Natural killer cell (primary cell): ENCODE results near the gene CHMP1B. TPM values are rescaled to one million over a fixed set of nuclear protein-coding genes. Genes with fewer than 3 reads are reported as not detected.

Source experiments
- ATAC-seq, 3 donors: fragments of 150-1000 bp in 2 of 3; fragments of 200-7000 bp in 1 of 3; cut with Tn5 transposase; 1 replicate in 1 of 3; 2 replicates in 2 of 3; pipeline ENCODE4 v1.10.0; 2021; ENCODE audit warnings: mild to moderate bottlenecking in 2 of 3, moderate library complexity in 2 of 3
- DNase-seq, 2 donors: peaks; one replicate each; pipeline versions ENCODE4 v3.0.0 to v3.0.0-alpha.2; 2013 to 2021; ENCODE audit warnings: mixed read lengths in 1 of 2
- H3K27ac ChIP-seq: one replicate; pipeline ENCODE4 v1.5.1; 2013; ENCODE audit warnings: mild to moderate bottlenecking, low read length
- H3K27me3 ChIP-seq: one replicate; pipeline ENCODE4 v1.6.1; 2013; ENCODE audit warnings: low read length; ENCODE audit not compliant: control insufficient read depth, insufficient read depth
- H3K36me3 ChIP-seq: one replicate; pipeline ENCODE4 v1.6.1; 2013; ENCODE audit warnings: low read length; ENCODE audit not compliant: control insufficient read depth, insufficient read depth
- H3K4me1 ChIP-seq: one replicate; pipeline ENCODE4 v1.6.1; 2013; ENCODE audit warnings: low read length; ENCODE audit not compliant: control insufficient read depth, insufficient read depth
- H3K4me3 ChIP-seq: one replicate; pipeline ENCODE4 v1.5.1; 2013; ENCODE audit warnings: low read length
- H3K9me3 ChIP-seq: one replicate; pipeline ENCODE4 v1.6.1; 2013; ENCODE audit warnings: low read length; ENCODE audit not compliant: control insufficient read depth, insufficient read depth
- H3K27ac Mint-ChIP-seq, 2 donors: one replicate each; pipeline ENCODE4 v1.8.0; 2022; ENCODE audit warnings: mild to moderate bottlenecking in 2 of 2, mixed read lengths in 2 of 2, moderate library complexity in 1 of 2
- H3K27me3 Mint-ChIP-seq, 2 donors: one replicate each; pipeline ENCODE4 v1.8.0; 2022; ENCODE audit warnings: low read depth in 2 of 2, mixed read lengths in 2 of 2
- H3K36me3 Mint-ChIP-seq: one replicate; pipeline ENCODE4 v1.8.0; 2022; ENCODE audit warnings: mixed read lengths
- H3K4me1 Mint-ChIP-seq, 2 donors: one replicate each; pipeline ENCODE4 v1.8.0; 2022; ENCODE audit warnings: mixed read lengths in 2 of 2
- H3K4me3 Mint-ChIP-seq: one replicate; pipeline ENCODE4 v1.8.0; 2022; ENCODE audit warnings: mild to moderate bottlenecking, moderate library complexity, mixed read lengths
- H3K9me3 Mint-ChIP-seq, 2 donors: one replicate each; pipeline ENCODE4 v1.8.0; 2022; ENCODE audit warnings: mixed read lengths in 2 of 2
- CTCF ChIP-seq: fragments of 200-600 bp; IDR thresholded peaks from one replicate; pipeline ENCODE4 v1.8.0; 2022; ENCODE audit warnings: antibody characterized with exemption
- WGBS: methylation state at CpG from one replicate; pipeline ENCODE4 v1.1.7; 2013; ENCODE audit warnings: missing lambda C conversion rate; ENCODE audit not compliant: insufficient coverage; 5-methylcytosine and 5-hydroxymethylcytosine counted together
- intact Hi-C: fragments of 100-400 bp; cut with micrococcal nuclease; formaldehyde crosslinking; loops from one replicate; pipeline ENCODE4 v1.14.2; 2022
- total RNA-seq, 4 donors: library from RNA; stranded (reverse); fragments of 120-200 nt in 1 of 4; gene quantifications; one replicate each; pipeline versions ENCODE4 v1.2.3 to v1.2.4, GENCODE V29; 2013 to 2022

The CHMP1B gene
- total RNA-seq, 3 donors from 2014 or later (not counting 1 experiment from before 2014, with no cell fraction given), result 99.4 to 132 (median 110) TPM

- Mint-ChIP-seq H3K27me3 (no peaks in the 10 kb centered on the region), H3K4me1 (no peaks in the 10 kb centered on the region), H3K9me3 (no peaks in the 10 kb centered on the region), H3K4me3 (no peak overlapping the region), H3K36me3 (no peaks in the 10 kb centered on the region), H3K27ac (no peak overlapping the region)
- H3K27ac ChIP-seq, result no peak overlapping the region
- no peaks in the 10 kb centered on the region for H3K9me3 ChIP-seq
- no peak overlapping the region for H3K4me3 ChIP-seq
- 88% methylated on average over 2 of the region's 2 CpGs for WGBS
- H3K4me1 ChIP-seq, result no peaks in the 10 kb centered on the region
- H3K27me3 ChIP-seq, result no peaks in the 10 kb centered on the region
- DNase-seq (no peak), ATAC-seq (no peak)
- intact Hi-C loops, result no loop called here
- H3K36me3 ChIP-seq, result no peaks in the 10 kb centered on the region
- no peak for TF ChIP-seq CTCF
These were observed 13.3 kb downstream of the CHMP1B start for GRCh38 chr18:11864471-11864870.

- H3K4me1 ChIP-seq, result no peaks in the 10 kb centered on the region
- intact Hi-C loops, result no loop called here
- Mint-ChIP-seq H3K27ac (no peak overlapping the region), H3K27me3 (no peaks in the 10 kb centered on the region), H3K36me3 (no peaks in the 10 kb centered on the region), H3K4me3 (no peak overlapping the region), H3K9me3 (no peaks in the 10 kb centered on the region), H3K4me1 (no peaks in the 10 kb centered on the region)
- no peaks in the 10 kb centered on the region for H3K9me3 ChIP-seq
- H3K27ac ChIP-seq, result no peak overlapping the region
- TF ChIP-seq CTCF, result no peak
- whole genome bisulfite sequencing, result 90% methylated on average over 12 of the region's 12 CpGs
- DNase-seq (no peak), ATAC-seq (no peak)
- no peaks in the 10 kb centered on the region for H3K36me3 ChIP-seq
- no peaks in the 10 kb centered on the region for H3K27me3 ChIP-seq
- H3K4me3 ChIP-seq, result no peak overlapping the region
These were observed 13.9 kb downstream of the CHMP1B start for GRCh38 chr18:11865071-11865470.

- Mint-ChIP-seq H3K4me3 (no peak overlapping the region), H3K27me3 (peaks cover 0 to under 1% of the 10 kb centered on the region in 2 donors), H3K4me1 (no peaks in the 10 kb centered on the region), H3K27ac (no peak overlapping the region), H3K9me3 (no peaks in the 10 kb centered on the region), H3K36me3 (no peaks in the 10 kb centered on the region)
- H3K27ac ChIP-seq, result no peak overlapping the region
- no peak for ATAC-seq
- WGBS, result 89% methylated on average over 10 of the region's 10 CpGs
- H3K4me3 ChIP-seq, result no peak overlapping the region
- H3K9me3 ChIP-seq, result no peaks in the 10 kb centered on the region
- H3K4me1 ChIP-seq, result no peaks in the 10 kb centered on the region
- no peaks in the 10 kb centered on the region for H3K27me3 ChIP-seq
- H3K36me3 ChIP-seq, result no peaks in the 10 kb centered on the region
- TF ChIP-seq CTCF, result no peak
- DNase-seq, result no peak
- intact Hi-C loops, result no loop called here
These were observed 15.1 kb downstream of the CHMP1B start for GRCh38 chr18:11866329-11866728.

GRCh38 chr18:11866764-11867163, 15.6 kb downstream of the CHMP1B start:
- no peaks in the 10 kb centered on the region for H3K4me1 Mint-ChIP-seq
- no peak for TF ChIP-seq CTCF
- 57% methylated on average over 5 of the region's 5 CpGs for WGBS

More at GRCh38 chr18:11866764-11867163, 15.6 kb downstream of the CHMP1B start:
- Mint-ChIP-seq H3K27me3 (peaks cover 0 to 2% of the 10 kb centered on the region in 2 donors), H3K36me3 (no peaks in the 10 kb centered on the region), H3K27ac (no peak overlapping the region), H3K9me3 (no peaks in the 10 kb centered on the region), H3K4me3 (no peak overlapping the region)
- H3K27me3 ChIP-seq, result no peaks in the 10 kb centered on the region
- ATAC-seq, result no peak
- H3K4me3 ChIP-seq, result no peak overlapping the region
- intact Hi-C loops, result no loop called here
- no peaks in the 10 kb centered on the region for H3K4me1 ChIP-seq
- H3K36me3 ChIP-seq, result no peaks in the 10 kb centered on the region
- H3K27ac ChIP-seq, result no peak overlapping the region
- no peaks in the 10 kb centered on the region for H3K9me3 ChIP-seq
- DNase-seq, result no peak
